NCI-H82 (cell line): ENCODE data around the gene KCNQ1.

Experiments used
- DNase-seq: peaks from one replicate; lab custom pipeline; 2025; lab: John Stamatoyannopoulos, UW

KCNQ1 gene

GRCh38 chr11:2581151-2581930, 136.5 kb downstream of the KCNQ1 start:
- no peak for DNase-seq

GRCh38 chr11:2581931-2582350, 137.1 kb downstream of the KCNQ1 start:
- no peak for DNase-seq

GRCh38 chr11:2582351-2582945, 137.6 kb downstream of the KCNQ1 start:
- no peak for DNase-seq

- no peak for DNase-seq
Observed at GRCh38 chr11:2582946-2583604, 138.3 kb downstream of the KCNQ1 start.

- no peak for DNase-seq
Observed at GRCh38 chr11:2583605-2583958, 138.8 kb downstream of the KCNQ1 start.

GRCh38 chr11:2584434-2584811, 139.6 kb downstream of the KCNQ1 start:
- DNase-seq: no peak

GRCh38 chr11:2584812-2585565, 140.2 kb downstream of the KCNQ1 start:
- no peak for DNase-seq

GRCh38 chr11:2585566-2586086, 140.8 kb downstream of the KCNQ1 start:
- DNase-seq: no peak

GRCh38 chr11:2586087-2586792, 141.4 kb downstream of the KCNQ1 start:
- no peak for DNase-seq

- DNase-seq: no peak
Observed at GRCh38 chr11:2586793-2587131, 142.0 kb downstream of the KCNQ1 start.

GRCh38 chr11:2587132-2587930, 142.5 kb downstream of the KCNQ1 start:
- no peak for DNase-seq

- DNase-seq: no peak
Observed at GRCh38 chr11:2587976-2588748, 143.4 kb downstream of the KCNQ1 start.

GRCh38 chr11:2588809-2589537, 144.2 kb downstream of the KCNQ1 start:
- DNase-seq: no peak

- no peak for DNase-seq
Observed at GRCh38 chr11:2589538-2589934, 144.7 kb downstream of the KCNQ1 start.

GRCh38 chr11:2590131-2590964, 145.5 kb downstream of the KCNQ1 start:
- DNase-seq: no peak

GRCh38 chr11:2590965-2591754, 146.4 kb downstream of the KCNQ1 start:
- no peak for DNase-seq

- no peak for DNase-seq
Observed at GRCh38 chr11:2591805-2592204, 147.0 kb downstream of the KCNQ1 start.
